Tibial nerve (tissue), 4 donors: ENCODE data around the gene S100PBP.

ENCODE experiments used
- CTCF ChIP-seq, 5 experiments: fragments of 200-600 bp in 3 of 5; fragments of 450-650 bp in 2 of 5; sonication (generic) in 3 of 5; IDR thresholded peaks; one replicate each; pipeline ENCODE4 v1.5.1; 2016 to 2019; ENCODE audit warnings: antibody characterized with exemption in 5 of 5, mild to moderate bottlenecking in 3 of 5, moderate library complexity in 2 of 5
- EP300 ChIP-seq, 2 donors: sonication (generic); formaldehyde crosslinking; IDR thresholded peaks; one replicate each; pipeline ENCODE4 v1.6.1; 2017; ENCODE audit warnings: antibody characterized with exemption in 2 of 2, mild to moderate bottlenecking in 1 of 2
- POLR2A ChIP-seq, 2 donors: fragments of 450-650 bp; IDR thresholded peaks; one replicate each; pipeline ENCODE4 v1.6.1; 2017; ENCODE audit warnings: antibody characterized with exemption in 2 of 2, mild to moderate bottlenecking in 2 of 2, moderate library complexity in 2 of 2

- TF ChIP-seq CTCF (IDR thresholded peaks at IDR 0.05) (no peak), EP300 (IDR thresholded peaks at IDR 0.05) (no peak), POLR2A (IDR thresholded peaks at IDR 0.05) (no peak)
Measured at GRCh38 chr1:32873484-32873883, 56.0 kb downstream of the S100PBP start.
